WTC11 (cell line): ENCODE results near the gene KIAA1210.

ENCODE experiments used
- IRF2 ChIP-seq: sonication (generic); formaldehyde crosslinking; IDR thresholded peaks from 2 replicates; pipeline ENCODE4 v1.8.0; 2022; ENCODE audit warnings: low read depth, missing genetic modification reagents, borderline replicate concordance
- NFATC4 ChIP-seq: fragments of 250-450 bp; sonication (Bioruptor Pico); IDR thresholded peaks from 2 replicates; pipeline ENCODE4 v1.9.0; 2021; ENCODE audit warnings: mild to moderate bottlenecking
- TCF7 ChIP-seq: sonication (generic); formaldehyde crosslinking; IDR thresholded peaks from 2 replicates; pipeline ENCODE4 v1.8.0; 2022; ENCODE audit warnings: mild to moderate bottlenecking, low read depth, missing genetic modification reagents, moderate library complexity
- ZNF416 ChIP-seq: fragments of 250-450 bp; sonication (Bioruptor Pico); IDR thresholded peaks from 2 replicates; pipeline ENCODE4 v1.9.0; 2021; ENCODE audit warnings: mild to moderate bottlenecking, inconsistent platforms
- TF ChIP-seq, protein P1 (sequence below): sonication (generic); formaldehyde crosslinking; conservative IDR thresholded peaks from 2 replicates; pipeline ENCODE4 v1.8.1; 2022; ENCODE audit warnings: mild to moderate bottlenecking, missing genetic modification reagents
- TF ChIP-seq, protein P2 (sequence below): fragments of 200-600 bp; IDR thresholded peaks from 2 replicates; pipeline ENCODE4 v1.8.0; 2022; ENCODE audit warnings: antibody characterized with exemption
- TF ChIP-seq, protein P3 (sequence below): sonication (generic); formaldehyde crosslinking; IDR thresholded peaks from 2 replicates; pipeline ENCODE4 v1.8.0; 2023; ENCODE audit warnings: missing genetic modification reagents, mild to moderate bottlenecking, borderline replicate concordance
- TF ChIP-seq, protein P4 (sequence below): sonication (generic); formaldehyde crosslinking; IDR thresholded peaks from 2 replicates; pipeline ENCODE4 v1.8.1; 2023; ENCODE audit warnings: mild to moderate bottlenecking, missing genetic modification reagents
- TF ChIP-seq, protein P5 (sequence below): sonication (generic); formaldehyde crosslinking; IDR thresholded peaks from 2 replicates; pipeline ENCODE4 v1.8.0; 2022; ENCODE audit warnings: mild to moderate bottlenecking, missing genetic modification reagents
- TF ChIP-seq, protein P6 (sequence below): sonication (generic); formaldehyde crosslinking; IDR thresholded peaks from 2 replicates; pipeline ENCODE4 v1.8.1; 2022; ENCODE audit warnings: mild to moderate bottlenecking, missing genetic modification reagents, moderate library complexity, borderline replicate concordance
- TF ChIP-seq, protein P7 (sequence below): sonication (generic); formaldehyde crosslinking; IDR thresholded peaks from 2 replicates; pipeline ENCODE4 v1.8.0; 2022; ENCODE audit warnings: mild to moderate bottlenecking, missing genetic modification reagents

DNA sequence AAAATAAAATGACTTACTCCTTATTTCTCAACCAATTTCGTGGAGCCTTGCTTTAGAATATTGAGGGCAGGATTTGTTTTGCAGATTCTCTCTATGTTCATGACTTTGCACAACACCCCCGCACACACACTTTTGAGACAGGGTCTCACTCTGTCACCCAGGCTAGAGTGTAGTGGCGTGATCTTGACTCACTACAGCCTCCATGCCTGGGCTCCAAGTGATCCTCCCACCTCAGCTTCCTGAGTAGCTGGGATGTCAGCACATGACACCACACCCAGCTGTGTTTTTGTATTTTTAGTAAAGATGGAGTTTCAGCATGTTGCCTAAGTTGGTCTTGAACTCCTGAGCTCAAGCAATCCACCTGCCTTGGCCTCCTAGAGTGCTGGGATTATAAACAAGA is 42.8 kb downstream of the KIAA1210 start:
- TF ChIP-seq TCF7 (CRISPR knock-in tag), result no peak
- TF ChIP-seq, protein P1, sequence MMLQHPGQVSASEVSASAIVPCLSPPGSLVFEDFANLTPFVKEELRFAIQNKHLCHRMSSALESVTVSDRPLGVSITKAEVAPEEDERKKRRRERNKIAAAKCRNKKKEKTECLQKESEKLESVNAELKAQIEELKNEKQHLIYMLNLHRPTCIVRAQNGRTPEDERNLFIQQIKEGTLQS, result no peak
- TF ChIP-seq, protein P2, sequence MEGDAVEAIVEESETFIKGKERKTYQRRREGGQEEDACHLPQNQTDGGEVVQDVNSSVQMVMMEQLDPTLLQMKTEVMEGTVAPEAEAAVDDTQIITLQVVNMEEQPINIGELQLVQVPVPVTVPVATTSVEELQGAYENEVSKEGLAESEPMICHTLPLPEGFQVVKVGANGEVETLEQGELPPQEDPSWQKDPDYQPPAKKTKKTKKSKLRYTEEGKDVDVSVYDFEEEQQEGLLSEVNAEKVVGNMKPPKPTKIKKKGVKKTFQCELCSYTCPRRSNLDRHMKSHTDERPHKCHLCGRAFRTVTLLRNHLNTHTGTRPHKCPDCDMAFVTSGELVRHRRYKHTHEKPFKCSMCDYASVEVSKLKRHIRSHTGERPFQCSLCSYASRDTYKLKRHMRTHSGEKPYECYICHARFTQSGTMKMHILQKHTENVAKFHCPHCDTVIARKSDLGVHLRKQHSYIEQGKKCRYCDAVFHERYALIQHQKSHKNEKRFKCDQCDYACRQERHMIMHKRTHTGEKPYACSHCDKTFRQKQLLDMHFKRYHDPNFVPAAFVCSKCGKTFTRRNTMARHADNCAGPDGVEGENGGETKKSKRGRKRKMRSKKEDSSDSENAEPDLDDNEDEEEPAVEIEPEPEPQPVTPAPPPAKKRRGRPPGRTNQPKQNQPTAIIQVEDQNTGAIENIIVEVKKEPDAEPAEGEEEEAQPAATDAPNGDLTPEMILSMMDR, result no peak
- TF ChIP-seq, protein P3, sequence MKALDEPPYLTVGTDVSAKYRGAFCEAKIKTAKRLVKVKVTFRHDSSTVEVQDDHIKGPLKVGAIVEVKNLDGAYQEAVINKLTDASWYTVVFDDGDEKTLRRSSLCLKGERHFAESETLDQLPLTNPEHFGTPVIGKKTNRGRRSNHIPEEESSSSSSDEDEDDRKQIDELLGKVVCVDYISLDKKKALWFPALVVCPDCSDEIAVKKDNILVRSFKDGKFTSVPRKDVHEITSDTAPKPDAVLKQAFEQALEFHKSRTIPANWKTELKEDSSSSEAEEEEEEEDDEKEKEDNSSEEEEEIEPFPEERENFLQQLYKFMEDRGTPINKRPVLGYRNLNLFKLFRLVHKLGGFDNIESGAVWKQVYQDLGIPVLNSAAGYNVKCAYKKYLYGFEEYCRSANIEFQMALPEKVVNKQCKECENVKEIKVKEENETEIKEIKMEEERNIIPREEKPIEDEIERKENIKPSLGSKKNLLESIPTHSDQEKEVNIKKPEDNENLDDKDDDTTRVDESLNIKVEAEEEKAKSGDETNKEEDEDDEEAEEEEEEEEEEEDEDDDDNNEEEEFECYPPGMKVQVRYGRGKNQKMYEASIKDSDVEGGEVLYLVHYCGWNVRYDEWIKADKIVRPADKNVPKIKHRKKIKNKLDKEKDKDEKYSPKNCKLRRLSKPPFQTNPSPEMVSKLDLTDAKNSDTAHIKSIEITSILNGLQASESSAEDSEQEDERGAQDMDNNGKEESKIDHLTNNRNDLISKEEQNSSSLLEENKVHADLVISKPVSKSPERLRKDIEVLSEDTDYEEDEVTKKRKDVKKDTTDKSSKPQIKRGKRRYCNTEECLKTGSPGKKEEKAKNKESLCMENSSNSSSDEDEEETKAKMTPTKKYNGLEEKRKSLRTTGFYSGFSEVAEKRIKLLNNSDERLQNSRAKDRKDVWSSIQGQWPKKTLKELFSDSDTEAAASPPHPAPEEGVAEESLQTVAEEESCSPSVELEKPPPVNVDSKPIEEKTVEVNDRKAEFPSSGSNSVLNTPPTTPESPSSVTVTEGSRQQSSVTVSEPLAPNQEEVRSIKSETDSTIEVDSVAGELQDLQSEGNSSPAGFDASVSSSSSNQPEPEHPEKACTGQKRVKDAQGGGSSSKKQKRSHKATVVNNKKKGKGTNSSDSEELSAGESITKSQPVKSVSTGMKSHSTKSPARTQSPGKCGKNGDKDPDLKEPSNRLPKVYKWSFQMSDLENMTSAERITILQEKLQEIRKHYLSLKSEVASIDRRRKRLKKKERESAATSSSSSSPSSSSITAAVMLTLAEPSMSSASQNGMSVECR (CRISPR knock-in tag), result no peak
- TF ChIP-seq, protein P4, sequence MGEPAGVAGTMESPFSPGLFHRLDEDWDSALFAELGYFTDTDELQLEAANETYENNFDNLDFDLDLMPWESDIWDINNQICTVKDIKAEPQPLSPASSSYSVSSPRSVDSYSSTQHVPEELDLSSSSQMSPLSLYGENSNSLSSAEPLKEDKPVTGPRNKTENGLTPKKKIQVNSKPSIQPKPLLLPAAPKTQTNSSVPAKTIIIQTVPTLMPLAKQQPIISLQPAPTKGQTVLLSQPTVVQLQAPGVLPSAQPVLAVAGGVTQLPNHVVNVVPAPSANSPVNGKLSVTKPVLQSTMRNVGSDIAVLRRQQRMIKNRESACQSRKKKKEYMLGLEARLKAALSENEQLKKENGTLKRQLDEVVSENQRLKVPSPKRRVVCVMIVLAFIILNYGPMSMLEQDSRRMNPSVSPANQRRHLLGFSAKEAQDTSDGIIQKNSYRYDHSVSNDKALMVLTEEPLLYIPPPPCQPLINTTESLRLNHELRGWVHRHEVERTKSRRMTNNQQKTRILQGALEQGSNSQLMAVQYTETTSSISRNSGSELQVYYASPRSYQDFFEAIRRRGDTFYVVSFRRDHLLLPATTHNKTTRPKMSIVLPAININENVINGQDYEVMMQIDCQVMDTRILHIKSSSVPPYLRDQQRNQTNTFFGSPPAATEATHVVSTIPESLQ (CRISPR knock-in tag), result no peak
- TF ChIP-seq IRF2 (CRISPR knock-in tag), result no peak
- no peak for TF ChIP-seq NFATC4 (CRISPR knock-in tag)
- TF ChIP-seq, protein P5, sequence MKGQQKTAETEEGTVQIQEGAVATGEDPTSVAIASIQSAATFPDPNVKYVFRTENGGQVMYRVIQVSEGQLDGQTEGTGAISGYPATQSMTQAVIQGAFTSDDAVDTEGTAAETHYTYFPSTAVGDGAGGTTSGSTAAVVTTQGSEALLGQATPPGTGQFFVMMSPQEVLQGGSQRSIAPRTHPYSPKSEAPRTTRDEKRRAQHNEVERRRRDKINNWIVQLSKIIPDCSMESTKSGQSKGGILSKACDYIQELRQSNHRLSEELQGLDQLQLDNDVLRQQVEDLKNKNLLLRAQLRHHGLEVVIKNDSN (CRISPR knock-in tag), result no peak
- TF ChIP-seq, protein P6, sequence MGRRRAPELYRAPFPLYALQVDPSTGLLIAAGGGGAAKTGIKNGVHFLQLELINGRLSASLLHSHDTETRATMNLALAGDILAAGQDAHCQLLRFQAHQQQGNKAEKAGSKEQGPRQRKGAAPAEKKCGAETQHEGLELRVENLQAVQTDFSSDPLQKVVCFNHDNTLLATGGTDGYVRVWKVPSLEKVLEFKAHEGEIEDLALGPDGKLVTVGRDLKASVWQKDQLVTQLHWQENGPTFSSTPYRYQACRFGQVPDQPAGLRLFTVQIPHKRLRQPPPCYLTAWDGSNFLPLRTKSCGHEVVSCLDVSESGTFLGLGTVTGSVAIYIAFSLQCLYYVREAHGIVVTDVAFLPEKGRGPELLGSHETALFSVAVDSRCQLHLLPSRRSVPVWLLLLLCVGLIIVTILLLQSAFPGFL (CRISPR knock-in tag), result no peak
- TF ChIP-seq ZNF416 (CRISPR knock-in tag), result no peak
- TF ChIP-seq, protein P7, sequence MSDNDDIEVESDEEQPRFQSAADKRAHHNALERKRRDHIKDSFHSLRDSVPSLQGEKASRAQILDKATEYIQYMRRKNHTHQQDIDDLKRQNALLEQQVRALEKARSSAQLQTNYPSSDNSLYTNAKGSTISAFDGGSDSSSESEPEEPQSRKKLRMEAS (CRISPR knock-in tag), result no peak
